NCI-H446 treated with DMSO at 0.1 percent for 48 hours (cell line): ENCODE results near the gene SLC22A6.

Source experiments
- DNase-seq: peaks from one replicate; lab custom pipeline; 2025; lab: John Stamatoyannopoulos, UW

The SLC22A6 gene, protein sequence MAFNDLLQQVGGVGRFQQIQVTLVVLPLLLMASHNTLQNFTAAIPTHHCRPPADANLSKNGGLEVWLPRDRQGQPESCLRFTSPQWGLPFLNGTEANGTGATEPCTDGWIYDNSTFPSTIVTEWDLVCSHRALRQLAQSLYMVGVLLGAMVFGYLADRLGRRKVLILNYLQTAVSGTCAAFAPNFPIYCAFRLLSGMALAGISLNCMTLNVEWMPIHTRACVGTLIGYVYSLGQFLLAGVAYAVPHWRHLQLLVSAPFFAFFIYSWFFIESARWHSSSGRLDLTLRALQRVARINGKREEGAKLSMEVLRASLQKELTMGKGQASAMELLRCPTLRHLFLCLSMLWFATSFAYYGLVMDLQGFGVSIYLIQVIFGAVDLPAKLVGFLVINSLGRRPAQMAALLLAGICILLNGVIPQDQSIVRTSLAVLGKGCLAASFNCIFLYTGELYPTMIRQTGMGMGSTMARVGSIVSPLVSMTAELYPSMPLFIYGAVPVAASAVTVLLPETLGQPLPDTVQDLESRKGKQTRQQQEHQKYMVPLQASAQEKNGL

DNA sequence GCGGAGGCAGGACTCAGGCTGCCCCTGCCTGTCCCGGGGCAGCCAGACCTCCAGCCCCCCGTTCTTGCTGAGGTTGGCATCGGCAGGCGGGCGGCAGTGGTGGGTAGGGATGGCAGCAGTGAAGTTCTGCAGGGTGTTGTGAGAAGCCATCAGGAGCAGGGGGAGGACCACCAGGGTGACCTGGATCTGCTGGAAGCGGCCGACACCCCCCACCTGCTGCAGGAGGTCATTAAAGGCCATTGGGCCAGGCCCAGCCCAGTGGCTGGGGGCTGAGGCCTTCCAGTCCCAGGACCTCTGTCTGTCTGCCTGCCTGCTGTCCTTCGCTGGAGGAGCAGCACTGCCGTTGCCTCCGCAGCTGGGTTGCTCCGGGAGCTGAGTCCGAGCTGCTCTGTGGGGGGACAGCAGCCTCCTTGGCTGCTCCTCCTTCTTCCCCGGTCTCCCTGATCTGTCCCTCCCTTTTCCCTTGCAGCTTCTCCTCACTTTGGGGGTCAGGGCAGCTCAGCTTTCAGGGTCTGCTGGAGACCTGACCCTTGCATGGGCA is at the start of gene SLC22A6:
SLC22A6 (minus strand) TSS at position 517 of the 541 bp plus-strand sequence; CDS start at position 240, 277 bp downstream.
- DNase-seq = no peak

DNA sequence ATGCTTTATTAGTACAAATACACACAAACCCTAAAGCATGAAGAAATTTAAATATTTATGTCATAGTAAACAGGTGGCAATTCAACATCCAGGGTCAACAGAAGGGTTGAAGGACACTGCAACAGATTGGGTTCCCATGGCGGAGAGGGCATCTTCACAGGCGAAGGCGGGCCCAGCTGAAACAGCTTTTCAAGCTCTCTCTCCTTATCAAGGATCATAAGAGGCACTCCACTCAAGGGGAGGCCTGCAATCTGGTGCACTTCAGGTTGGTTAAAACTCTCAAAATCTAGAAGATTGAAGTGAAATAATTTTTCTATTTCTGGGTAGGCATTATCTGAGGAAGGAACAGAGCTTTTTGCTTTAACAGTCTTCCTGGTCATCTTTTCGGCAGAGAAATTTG is 47.7 kb upstream of the SLC22A6 start:
- no peak for DNase-seq

DNA sequence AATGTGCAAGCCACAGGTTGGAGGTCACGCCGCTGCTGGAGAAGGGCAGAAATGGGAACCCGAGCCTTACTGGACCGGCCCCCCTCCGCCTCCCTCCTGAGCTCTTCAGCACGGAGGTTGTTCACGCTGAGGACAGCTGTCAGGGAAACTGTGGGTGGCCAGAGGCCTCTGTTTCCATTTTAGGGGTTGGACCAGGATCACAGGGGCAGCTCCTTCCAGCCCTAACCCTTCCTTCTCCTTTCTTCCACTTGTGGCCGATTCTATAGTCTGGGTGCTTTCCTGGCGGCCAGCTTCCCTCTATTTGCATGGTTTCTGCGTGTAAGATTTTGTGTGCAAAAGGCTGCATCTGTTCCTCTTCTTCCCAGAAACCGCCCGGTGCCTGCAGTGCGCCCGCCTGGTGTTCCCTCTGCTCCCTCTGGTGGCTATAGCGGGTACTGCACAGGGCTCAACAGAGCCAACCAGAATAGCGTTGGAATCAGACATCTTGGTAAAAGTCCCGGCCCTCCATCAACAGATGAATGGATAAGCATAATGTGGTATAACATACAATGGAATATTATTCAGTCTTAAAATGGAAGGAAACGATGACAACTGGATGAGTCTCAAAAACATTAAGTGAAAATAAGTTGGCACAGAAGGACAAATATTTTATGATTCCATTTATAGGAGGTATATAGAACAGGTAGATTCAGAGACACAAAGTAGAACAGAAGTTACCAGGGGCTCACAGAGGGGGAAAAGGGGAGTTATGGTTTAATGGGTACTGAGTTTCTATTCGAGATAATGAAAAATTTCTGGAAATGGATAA is 39.3 kb upstream of the SLC22A6 start:
- DNase-seq = peak; percentile 25

DNA sequence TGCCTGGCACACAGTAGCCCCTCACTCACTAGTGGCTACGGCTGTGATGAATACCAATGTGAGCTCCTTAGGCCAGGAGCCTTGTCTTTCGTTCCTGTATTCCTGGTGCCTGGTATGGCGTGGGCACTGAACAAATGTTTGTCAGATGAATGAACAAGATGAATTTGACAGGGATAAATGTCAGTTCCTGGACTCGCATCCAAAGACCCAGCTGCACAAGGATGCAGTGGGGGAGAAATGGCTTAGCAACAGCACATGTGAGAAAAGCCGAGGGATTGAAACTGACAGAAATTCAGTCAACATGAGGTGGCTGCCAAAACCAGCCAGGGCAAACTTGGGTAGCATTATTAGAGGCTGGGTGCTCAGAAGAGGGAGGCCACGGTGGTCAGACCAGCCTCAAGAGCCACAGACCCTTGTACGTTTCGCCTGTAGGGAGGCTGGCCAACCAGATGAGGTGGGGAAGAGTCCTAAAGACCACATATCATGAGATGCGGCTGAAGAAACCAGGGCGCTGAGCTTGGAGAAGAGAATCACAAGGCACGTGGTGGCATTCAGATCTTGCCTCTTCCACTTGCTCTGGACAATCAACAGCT is 38.6 kb upstream of the SLC22A6 start:
- no peak for DNase-seq

DNA sequence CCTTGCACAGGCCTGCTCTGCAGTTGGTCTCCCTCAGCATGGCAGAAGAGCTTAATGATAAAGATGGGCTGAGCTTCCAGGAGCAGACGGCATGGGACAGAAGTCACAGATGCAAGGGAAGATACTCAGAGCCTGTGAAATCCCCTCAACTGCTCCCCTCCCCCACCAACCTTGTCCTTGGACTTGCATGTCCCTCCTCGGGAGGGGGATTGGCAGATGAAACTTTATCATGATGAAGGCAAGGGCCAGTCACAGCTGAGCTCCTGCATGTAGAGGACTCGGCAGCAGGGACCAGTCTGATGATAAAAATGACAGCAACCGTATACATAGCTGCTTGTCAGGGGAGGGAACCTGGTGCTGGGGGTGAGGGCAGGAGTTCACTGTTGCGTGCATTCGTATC is 37.7 kb upstream of the SLC22A6 start:
- DNase-seq = no peak

DNA sequence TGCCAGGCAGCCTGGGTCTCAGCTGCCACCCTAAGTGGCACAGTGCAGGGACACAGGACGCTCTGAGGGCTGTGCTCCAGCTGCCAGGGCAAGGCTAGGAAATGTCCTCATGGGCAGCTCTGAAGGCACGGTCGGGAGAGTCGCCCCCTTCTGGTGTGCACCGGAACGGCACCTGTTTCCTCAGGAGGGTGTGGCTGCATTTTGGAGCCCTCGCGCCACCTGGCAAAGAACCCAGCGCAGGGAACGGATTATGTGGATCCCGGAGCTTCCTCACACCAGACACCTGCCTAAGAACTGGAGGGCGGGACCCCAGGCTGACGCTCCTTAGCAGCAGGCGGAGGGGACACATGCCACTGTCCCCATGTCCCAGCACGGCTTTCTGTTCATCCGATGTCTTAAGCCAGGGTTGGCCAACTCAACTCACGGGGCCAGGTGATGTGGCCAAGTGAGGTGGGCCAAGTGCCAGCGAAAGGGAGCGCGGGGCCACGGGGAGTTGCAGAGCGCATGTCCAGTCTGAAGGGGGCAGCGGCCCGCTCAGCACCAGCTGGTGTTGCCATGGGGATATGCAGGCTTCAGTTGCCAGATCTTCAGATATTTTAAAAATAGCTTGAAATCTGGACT is 36.0 kb upstream of the SLC22A6 start:
- DNase-seq = no peak

DNA sequence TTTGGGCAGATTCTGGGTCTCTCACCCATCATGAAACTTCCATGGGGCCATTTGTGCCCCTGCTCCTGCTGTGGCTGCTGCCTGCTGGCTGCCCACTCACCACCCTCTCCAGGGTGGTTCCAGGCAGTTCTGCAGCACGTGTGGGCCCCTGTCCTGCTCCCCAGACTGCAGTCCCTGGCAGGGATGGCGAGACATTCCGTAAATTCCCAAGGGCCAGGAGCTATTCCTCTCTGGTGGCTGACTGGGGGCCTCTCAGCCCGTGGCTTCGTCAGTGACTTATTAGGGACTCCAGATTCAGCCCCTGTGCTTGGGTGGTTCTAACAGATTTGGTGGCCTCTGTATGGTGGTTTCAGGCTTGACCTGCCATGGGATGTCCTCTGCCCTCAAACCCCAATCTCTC is 34.7 kb upstream of the SLC22A6 start:
- DNase-seq = no peak

DNA sequence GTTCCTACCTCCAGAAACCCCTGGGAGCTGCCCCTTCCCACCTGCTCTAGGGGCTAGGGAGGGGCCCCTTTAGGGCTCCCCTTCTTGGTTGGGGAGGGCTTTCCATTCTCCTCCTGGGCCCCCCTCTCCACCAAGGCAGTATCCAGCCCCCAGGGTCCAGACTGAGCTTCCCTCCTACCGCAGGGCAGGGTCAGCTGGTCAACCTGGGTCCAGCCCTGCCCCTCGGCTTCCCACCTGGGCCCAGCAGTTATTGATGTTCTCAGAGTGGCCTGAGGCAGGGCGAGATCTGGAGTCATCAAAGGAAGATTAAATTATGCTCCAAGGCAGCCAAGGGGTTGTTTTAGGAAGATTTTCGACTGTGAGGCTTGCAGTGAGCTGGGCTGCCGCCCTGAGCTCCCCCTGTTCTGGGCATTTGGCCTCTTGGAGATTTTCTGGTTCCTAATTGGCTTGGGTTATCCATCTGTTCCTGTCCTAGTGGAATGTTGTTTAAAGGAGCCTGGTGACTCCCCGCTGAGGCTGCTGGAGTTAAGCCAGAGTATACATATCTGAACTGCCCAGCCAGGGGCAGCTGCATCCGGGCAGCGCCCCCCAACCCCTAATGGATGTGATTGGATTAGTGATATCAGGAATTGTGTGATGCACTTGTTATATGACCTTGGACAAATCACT is 32.7 kb upstream of the SLC22A6 start:
- DNase-seq = no peak

DNA sequence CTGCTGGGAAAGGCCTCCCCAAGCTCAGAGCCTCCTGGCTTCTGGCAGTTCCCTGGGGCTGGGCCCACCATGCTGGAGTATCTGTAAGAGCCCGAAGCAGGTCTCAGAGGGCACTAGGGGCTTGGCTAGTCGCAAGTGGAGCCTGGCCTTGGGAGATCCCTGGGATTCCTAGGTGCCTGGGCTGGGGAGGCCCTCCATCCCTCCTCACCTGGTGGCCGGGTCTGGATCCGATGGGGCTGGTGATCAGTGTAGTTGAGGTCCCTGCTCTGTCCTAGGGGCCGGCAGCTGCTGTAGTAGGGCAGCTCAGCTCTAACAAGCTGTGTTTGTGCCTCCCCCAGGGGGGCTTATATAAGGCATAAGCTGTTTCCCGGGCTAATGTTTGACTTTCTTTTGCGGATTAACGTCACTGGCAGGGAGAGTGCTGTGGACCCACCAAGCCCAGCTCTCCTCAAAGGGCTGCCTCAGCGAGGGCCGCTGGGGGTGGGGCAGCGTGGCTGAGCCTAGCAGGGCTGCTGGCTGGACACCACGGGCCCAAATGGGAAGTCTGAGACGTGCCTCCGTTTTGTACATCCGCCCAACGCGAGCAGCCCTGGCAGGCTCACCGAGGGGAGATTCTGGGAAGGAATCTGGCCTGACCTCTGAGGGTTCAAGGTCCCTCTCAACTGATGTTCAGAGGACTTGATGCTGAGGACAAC is 30.9 kb upstream of the SLC22A6 start, which contains the start of gene SLC22A8:
SLC22A8 (minus strand) TSS at position 321 of the 695 bp plus-strand sequence. CDS start 883 bp downstream, outside the sequence.
- no peak for DNase-seq

DNA sequence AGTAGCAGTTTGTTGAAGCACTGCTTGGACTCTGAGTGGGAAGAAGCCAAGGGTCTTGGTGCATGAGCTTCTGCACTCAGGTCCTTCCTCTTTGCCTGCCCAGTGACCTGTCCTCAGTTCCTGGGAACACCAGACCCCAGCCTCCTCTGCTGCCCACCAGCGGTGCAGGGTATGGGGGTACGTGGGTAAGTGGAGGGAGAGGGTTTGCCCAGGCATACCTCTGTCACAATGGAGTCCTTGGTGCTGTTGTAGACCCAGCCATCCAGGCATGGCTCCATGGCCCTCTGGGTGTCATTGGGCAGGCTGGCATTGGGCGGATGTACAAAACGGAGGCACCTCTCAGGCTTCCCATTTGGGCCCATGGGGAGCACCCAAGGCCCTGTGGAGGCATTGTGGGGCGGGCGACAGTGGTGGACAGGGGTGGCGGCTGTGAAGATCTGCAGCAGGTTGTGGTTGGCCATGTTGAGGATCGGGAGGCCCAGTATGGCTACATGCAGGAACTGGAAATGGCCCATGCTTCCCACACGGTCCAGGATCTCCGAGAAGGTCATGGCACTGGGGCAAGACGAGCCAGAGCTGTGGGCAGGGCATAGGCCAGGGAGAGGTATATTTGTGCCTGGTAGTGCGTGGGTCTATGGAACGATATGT is 29.8 kb upstream of the SLC22A6 start:
- no peak for DNase-seq

DNA sequence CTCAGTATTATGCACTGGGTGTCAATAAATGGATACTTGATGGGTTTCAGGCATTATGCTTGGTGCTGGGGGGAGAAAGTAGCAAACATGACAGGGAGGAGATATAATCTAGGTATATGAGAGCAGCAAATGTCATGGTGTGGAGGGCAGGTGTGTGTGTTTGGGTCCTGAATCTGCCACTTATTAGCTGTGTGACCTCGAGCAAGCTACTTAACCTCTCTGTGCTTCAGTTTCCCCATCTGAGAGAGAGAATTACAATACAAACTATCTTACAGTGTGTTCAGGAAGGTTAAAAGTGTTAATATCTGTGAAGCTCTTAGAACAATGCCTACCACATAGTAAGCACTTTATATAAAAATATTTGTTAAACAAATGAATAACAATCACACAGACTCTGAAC is 28.1 kb upstream of the SLC22A6 start:
- no peak for DNase-seq

DNA sequence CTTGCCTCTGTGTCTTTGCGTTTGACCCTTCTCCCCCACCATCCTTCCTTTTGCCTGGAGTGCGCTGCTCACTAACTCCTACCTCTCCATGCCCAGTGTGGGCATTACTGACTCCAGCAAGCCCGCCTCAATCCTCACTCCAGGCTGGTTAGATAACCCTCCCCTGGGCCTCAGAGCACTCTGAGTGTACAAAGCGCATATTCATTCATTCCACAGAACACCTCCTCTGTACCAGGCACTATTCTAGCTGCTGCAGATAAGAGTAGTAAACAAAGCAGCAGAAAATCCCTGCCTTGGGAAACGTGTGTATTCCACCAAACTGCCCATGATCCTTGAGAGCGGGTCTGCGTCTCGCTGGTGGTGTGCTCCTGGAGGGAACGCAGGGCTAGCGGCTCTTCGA is 27.7 kb upstream of the SLC22A6 start:
- DNase-seq = no peak

DNA sequence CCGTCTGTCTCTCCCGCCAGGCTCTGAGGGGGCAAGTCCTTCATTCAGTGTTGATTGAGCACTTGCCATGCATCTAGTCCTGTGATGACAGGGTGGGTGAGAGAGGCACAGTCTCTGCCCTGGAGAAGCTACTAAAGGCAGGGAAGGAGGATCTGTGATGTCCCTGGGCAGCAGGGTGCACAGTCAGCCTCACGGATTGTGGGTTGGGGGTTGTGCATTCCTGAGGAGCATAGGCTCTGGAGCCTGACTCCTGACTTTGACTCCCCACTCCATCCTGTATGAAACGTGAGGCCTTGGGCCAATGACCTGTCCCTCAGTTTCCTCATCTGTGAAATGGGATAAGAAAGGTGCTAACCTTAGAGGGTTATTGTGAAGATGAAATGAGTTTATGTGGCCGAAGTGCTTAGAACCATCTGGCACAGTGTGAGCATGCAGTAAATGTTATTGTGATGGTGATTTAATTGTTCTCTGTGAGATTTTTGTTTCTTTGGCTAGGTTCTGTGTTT is 26.2 kb upstream of the SLC22A6 start:
- no peak for DNase-seq

DNA sequence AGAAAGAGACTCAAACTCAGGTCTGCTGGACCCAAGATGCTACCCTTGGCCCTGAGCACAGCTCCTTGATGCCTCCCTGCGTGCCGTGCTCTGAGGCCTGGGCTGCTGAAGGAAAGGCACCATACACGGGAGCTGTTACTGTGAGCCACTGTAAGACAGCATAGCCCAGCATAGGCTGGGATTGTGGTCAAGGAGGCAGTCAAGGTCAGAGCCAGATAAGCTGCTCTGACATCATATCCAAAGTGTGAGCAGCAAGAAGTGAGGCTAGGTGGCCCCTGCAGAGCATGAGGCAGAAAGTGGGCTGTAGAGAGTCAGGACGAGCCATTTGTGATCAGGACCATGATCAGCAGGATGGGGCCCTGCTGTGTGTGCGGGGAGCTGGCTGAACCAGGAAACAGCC is 23.2 kb upstream of the SLC22A6 start:
- no peak for DNase-seq

DNA sequence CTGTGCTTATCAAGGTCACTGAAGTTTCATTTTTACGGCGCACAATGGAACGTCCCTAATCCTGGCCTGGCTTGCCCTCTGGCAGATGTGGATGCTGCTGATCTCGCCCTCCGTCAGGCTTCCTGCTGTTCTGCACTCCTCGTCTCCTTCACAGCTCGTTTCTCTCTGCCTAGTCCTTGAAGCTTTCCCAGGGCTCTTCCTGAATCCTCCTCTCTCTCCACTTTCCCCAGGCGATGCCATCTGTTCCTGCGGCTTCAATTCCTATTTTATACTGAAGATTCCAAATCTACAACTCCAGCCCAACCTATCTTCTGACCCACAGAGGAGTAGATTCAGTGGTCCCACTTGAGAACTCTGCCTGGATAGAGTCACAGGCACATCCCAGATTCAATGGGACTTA is 16.7 kb upstream of the SLC22A6 start:
- DNase-seq = no peak

DNA sequence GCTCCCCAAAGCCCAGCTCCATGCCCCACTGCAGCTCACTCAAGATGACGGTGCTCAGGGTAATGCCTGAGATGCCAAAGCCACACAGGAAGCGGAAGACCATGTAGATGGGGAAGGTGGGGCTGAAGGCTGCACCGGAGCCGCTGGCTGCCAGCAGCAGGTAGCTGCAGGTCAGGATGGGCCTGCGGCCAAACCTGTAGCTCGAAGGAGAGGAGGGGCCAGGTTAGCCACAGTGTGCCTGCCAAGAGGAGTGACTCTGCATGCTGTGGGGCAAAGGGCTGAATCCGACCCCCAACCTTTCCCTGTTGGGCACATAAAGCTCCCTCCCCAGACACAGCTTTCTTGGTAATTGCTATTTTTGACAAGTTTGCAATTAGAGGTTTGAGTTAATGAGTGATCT is 14.9 kb upstream of the SLC22A6 start:
- DNase-seq = no peak

DNA sequence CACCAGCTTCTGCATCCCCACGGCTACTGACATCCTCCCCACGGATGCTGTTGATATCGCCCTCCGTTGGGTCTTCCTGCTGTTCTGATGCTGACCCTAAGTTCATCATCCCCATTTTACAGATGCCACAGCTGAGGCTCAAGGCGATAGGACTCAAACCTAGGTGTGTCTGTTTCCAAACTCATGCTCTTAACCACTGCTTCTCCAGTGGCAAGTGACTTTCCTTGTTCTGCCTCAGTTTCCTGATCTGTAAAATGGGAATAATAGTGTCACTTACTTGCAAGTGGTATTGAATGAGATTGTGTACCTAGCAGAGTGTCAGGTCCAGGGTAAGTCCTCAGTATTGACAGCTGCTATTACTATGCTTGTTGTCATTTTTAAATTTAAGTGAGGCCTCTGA is 14.4 kb upstream of the SLC22A6 start:
- no peak for DNase-seq

DNA sequence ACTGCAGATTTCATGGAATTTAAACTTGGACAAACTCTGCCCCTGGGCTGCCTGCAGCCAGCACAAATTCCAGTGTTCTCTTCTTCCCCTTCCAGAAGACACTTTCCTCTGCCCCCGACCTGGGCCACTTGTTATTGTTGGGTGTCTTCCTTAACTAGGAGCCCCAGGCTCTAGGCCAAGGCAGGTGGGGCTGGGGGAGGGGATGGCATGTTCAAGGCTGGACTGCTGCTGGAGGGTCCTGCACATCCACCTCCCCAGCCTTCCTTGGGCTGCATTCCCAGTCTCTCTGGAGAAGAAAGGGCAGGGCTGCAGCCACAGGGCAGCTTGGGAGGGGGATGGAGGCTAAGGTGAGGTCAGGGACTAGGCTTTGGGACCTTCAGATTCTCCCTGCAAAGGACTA is 11.5 kb upstream of the SLC22A6 start:
- no peak for DNase-seq

DNA sequence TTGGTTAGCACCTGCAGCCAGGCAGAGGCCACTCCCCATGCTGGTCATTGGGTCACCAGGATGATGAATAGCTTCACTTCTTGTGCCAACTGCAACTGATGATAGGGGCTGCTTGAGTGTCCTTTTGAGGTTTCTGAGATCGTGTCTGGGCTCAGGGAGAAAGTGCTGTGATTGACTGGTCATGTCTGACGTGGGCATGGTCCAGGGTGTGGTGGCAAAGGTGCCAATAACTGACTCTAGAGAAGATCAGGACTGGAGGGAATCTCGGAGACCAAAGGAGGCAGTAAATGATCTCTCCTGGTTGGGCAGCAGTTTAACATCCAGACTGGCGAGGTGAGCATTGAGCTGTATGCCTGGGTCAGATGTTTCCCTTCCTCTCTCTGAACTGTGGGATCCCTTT is 10.0 kb upstream of the SLC22A6 start:
- no peak for DNase-seq

DNA sequence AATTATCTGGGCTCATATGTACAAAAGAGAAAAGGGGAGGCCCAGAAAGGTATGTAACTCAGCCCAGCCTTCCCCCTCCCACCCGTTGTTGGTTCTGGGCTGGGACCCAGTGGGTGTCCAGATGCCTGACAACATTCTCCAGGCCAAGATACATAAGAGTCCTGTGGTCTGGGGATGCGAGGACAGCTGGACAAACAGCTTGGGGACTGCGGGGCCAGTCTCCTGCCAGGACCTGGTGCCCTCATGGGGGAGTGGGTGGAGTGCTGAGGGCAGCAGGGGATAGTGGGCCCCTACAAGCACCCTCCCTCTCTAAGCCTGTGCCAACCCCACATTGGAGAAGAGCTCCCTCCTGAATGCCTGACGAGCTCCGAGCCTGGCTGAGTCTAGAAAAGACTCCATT is 3.5 kb upstream of the SLC22A6 start:
- DNase-seq = no peak
